ENCODE measurements around the gene INTS15.
"Not testable (repeated sequence)": the region's sequence is repeated elsewhere in the genome, so short reads cannot be mapped to it uniquely, and the experiment has no call there.

The INTS15 gene

DNA sequence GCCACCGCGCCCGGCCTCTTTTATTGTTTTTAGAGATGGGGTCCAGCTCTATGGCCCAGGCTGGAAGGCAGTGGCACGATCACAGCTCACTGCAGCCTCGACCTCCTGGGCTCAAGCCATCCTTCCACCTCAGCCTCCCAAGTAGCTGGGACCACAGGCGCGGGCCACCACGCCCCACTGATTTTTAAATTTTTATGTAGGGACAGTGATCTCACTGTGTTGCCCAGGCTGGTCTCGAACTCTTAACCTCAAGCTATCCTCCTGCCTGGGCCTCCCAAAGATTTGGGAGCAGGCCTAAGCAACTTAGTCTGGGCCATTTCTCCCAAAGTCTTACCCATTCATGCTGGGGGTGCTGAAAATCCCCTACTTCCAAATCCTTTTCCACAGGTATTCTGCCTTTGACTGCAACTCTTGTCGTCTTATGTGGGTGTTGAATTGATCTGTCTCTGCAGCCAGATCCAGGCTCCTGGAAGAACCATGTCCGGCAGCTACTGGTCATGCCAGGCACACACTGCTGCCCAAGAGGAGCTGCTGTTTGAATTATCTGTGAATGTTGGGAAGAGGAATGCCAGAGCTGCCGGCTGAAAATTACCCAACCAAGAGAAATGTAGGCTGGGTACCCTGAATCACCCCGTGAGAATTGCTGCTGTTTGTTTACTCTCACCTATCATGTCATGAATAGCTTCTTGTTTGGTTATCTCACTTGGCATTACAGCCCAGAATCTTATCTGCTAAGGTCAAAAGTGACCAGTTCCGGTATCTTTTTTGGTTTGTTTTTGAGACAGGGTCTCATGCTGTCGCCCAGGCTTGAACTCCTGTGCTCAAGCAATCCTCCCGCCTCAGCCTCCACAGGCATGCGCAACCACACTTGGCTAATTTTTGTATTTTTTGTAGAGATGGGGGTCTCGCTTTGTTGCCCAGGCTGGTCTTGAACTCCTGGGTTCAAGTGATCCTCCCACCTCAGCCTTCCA, 11.4 kb upstream of the INTS15 start:
- no peak for TF ChIP-seq ZFX (IDR thresholded peaks at IDR 0.05; ENCODE audit: borderline replicate concordance)
- TF ChIP-seq CTCF (IDR thresholded peaks at IDR 0.05), result no peak
- peak overlapping the region; percentile 79 for H3K27ac ChIP-seq

DNA sequence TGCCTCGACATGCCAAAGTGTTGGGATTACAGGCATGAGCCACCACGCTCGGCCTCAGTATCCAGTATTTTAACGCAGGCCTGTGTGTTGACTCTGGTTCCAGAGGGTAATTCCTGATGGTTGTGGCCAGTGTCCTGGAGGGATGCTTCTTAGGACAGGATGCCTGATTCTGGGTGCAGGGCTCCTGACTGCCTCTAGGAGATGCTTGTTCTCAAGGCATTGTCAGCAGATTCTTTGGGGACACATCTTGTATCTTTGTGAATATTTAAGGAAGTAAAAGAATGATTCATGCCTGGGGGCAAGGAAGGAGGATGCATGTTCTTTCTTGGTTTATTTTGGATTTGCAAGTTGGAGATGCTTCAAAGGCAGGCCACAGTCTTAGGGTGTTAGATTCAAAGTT, 10.4 kb upstream of the INTS15 start:
- TF ChIP-seq CTCF (IDR thresholded peaks at IDR 0.05) (no peak), ZFX (IDR thresholded peaks at IDR 0.05; ENCODE audit: borderline replicate concordance) (no peak)
- no peak overlapping the region for H3K27ac ChIP-seq

DNA sequence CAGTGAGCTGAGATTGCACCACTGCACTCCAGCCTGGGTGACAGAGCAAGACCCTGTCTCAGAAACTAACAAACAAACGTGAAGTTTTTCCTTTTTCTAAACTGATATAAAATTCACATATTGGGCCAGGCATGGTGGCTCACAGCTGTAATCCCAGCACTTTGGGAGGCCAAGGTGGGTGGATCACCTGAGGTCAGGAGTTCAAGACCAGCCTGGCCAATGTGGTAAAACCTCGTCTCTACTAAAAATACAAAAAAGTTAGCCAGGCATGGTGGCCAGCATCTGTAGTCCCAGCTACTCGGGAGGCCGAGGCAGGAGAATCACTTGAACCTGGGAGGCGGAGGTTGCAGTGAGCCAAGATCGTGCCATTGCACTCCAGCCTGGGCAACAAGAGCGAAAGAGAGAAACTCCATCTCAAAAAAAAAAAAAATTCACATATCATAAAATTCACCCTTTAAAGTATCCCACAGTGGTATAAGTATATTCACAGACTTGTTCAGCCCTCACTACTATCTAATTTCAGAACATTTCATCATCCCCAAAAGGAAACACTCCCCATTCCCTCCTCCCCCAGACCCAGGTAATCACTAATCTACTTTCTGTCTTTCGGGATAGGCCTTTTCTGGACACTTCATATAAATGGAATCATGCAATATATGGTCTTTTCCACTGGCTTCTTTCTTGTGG, 3.9 kb upstream of the INTS15 start:
- not testable (repeated sequence) for H3K27ac ChIP-seq

- TF ChIP-seq ZFX (IDR thresholded peaks at IDR 0.05; ENCODE audit: borderline replicate concordance) (no peak), CTCF (IDR thresholded peaks at IDR 0.05) (no peak)
- H3K27ac ChIP-seq, result no peak overlapping the region
Observed at GRCh38 chr7:6588566-6588965, 1.3 kb upstream of the INTS15 start.

DNA sequence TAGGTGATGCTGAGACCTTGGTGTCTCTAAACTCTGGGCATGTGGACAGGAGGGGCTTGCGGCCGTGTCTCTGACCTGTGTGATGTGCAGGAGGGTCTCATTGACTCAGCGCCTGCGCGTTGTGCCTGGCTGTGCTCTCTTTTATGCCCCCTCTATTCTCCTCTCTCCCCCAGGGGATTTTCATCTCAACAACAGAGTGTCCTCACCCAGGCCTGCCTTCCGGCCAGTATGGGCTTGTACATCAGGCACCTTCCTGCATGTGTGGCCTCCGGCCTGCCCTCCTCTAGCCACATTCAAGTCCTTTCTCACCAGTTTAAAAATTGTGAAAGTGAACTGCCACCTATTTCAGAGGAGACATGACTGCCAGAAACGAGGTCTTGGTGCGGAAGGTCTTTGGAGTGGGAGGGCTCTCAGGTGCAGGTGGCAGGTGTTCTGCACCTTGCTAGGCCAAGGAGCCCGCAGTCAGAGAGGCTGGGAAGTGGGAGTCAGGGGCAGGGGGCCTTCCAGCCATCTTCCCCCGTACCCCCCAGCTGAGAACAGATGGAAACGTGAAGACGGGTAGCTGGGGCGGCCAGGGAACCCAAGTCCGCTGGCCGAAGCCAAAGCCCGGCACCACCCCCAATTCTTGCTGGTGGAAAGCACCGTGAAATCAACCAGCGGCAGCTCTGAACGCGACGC, 531 bp upstream of the INTS15 start:
- H3K27ac ChIP-seq, result peak overlapping the region; percentile 79
- no peak for TF ChIP-seq ZFX (IDR thresholded peaks at IDR 0.05; ENCODE audit: borderline replicate concordance)
- TF ChIP-seq CTCF (IDR thresholded peaks at IDR 0.05), result no peak

DNA sequence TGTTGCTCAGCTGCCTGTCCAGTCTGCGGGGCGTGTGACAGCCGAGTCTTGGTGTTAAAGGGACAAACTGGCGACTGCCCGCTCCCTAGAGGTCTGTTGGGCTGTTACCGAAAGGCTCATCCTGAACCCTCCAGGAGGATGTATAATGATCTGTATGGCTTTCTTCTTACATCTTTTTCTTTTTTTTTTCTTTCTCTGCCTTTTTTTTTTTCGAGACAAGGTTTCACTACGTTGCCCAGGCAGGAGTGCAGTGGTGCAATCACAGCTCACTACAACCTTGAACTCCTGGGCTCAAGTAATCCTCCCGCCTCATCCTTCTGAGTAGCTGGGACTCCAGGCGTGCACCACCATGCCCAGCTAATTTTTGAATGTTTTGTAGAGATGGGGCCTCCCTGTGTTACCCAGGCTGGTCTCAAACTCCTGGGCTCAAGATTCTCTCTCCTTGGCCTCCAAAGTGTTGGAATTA, 857 bp downstream of the INTS15 start:
- no peak for TF ChIP-seq CTCF (IDR thresholded peaks at IDR 0.05)
- TF ChIP-seq ZFX (IDR thresholded peaks at IDR 0.05; ENCODE audit: borderline replicate concordance), result no peak
- peak overlapping the region; percentile 79 for H3K27ac ChIP-seq

DNA sequence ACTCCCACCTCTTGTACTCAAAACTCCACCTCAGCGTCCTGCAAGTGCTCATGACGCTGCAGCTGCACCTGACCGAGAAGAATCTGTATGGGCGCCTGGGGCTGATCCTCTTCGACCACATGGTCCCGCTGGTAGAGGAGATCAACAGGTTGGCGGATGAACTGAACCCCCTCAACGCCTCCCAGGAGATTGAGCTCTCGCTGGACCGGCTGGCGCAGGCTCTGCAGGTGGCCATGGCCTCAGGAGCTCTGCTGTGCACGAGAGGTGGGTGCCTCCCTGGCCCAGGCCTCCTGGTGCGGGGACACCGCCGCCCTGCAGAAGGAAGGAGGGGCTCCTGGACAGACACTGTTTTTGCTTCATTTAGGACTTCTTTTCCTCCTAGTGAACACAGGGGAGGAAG, 10.3 kb downstream of the INTS15 start:
- H3K27ac ChIP-seq, result no peak overlapping the region

More for the DNA sequence above, 10.3 kb downstream of the INTS15 start:
- TF ChIP-seq CTCF (IDR thresholded peaks at IDR 0.05) (no peak), ZFX (IDR thresholded peaks at IDR 0.05; ENCODE audit: borderline replicate concordance) (no peak)

Measured in 22Rv1 (cell line).